B cell (primary cell): ENCODE measurements around the gene UBE2G2. TPM values are rescaled to one million over a fixed set of nuclear protein-coding genes. Genes with fewer than 3 reads are reported as not detected.

Source experiments
- ATAC-seq: fragments of 200-7000 bp; cut with Tn5 transposase; one replicate; pipeline ENCODE4 v1.10.0; 2021; ENCODE audit warnings: low read depth, mild to moderate bottlenecking, moderate number of reproducible peaks, moderate library complexity
- CTCF ChIA-PET: fragments of 350-600 bp; sonication (Branson Sonifier 250); formaldehyde crosslinking; loops from one replicate; lab custom pipeline; 2021; ENCODE audit warnings: antibody characterized with exemption, inconsistent platforms; lab: Charles Lee
- POLR2A ChIA-PET: fragments of 350-600 bp; sonication (Branson Sonifier 250); formaldehyde crosslinking; loops from one replicate; lab custom pipeline; 2021; ENCODE audit warnings: antibody characterized with exemption; lab: Charles Lee
- DNase-seq: peaks from one replicate; pipeline ENCODE4 v3.0.0; 2013
- H2AFZ ChIP-seq: 2 replicates; pipeline ENCODE4 v1.6.1; 2012; ENCODE audit warnings: mild to moderate bottlenecking, low read depth, low read length; ENCODE audit not compliant: insufficient read depth, poor library complexity, severe bottlenecking
- H3K27ac ChIP-seq, 2 donors: 1 replicate in 1 of 2; 2 replicates in 1 of 2; pipeline ENCODE4 v1.5.1; 2012 to 2013; ENCODE audit warnings: low read length in 2 of 2, mild to moderate bottlenecking in 2 of 2, moderate library complexity in 1 of 2
- H3K27me3 ChIP-seq, 4 experiments: fragments of 200-600 bp in 1 of 4; sonication (generic) in 1 of 4; replicated peaks in 1 of 4; 1 replicate in 2 of 4; 2 replicates in 2 of 4; pipeline versions ENCODE4 v1.6.1 to v1.7.0; 2013 to 2016; ENCODE audit warnings: low read length in 3 of 4, mild to moderate bottlenecking in 2 of 4, mixed read lengths in 1 of 4, moderate library complexity in 1 of 4; ENCODE audit not compliant: insufficient read depth in 4 of 4, control insufficient read depth in 3 of 4; ENCODE audit errors: control extremely low read depth in 1 of 4
- H3K36me3 ChIP-seq, 2 experiments: replicated peaks in 1 of 2; 1 replicate in 1 of 2; 2 replicates in 1 of 2; pipeline versions ENCODE4 v1.6.1 to v1.7.1; 2013; ENCODE audit warnings: low read length in 1 of 2; ENCODE audit not compliant: insufficient read depth in 2 of 2, control insufficient read depth in 1 of 2; ENCODE audit errors: control extremely low read depth in 1 of 2, extremely low read depth in 1 of 2
- H3K4me1 ChIP-seq, 2 donors: fragments of 200-600 bp in 1 of 2; sonication (generic) in 1 of 2; 1 replicate in 1 of 2; 2 replicates in 1 of 2; pipeline versions ENCODE4 v1.5.1 to v1.6.1; 2013 to 2017; ENCODE audit warnings: low read length in 2 of 2; ENCODE audit not compliant: control insufficient read depth in 2 of 2, insufficient read depth in 2 of 2
- H3K4me2 ChIP-seq: replicated peaks from 2 replicates; pipeline ENCODE3; 2012; ENCODE audit warnings: mild to moderate bottlenecking, low read depth, low read length; ENCODE audit not compliant: poor library complexity, severe bottlenecking
- H3K4me3 ChIP-seq, 5 experiments: fragments of 200-600 bp in 1 of 5; sonication (generic) in 1 of 5; 1 replicate in 3 of 5; 2 replicates in 2 of 5; pipeline versions ENCODE4 v1.5.1 to v1.7.0; 2011 to 2016; ENCODE audit warnings: low read length in 4 of 5, mild to moderate bottlenecking in 4 of 5, low read depth in 2 of 5, control low read depth in 1 of 5, moderate library complexity in 1 of 5; ENCODE audit not compliant: insufficient read depth in 1 of 5; ENCODE audit errors: control extremely low read depth in 1 of 5, extremely low read depth in 1 of 5
- H3K79me2 ChIP-seq: fragments of 200-600 bp; sonication (generic); one replicate; pipeline ENCODE4 v1.6.0; 2016; ENCODE audit warnings: low read length; ENCODE audit not compliant: control insufficient read depth, insufficient read depth
- H3K9ac ChIP-seq: fragments of 200-600 bp; sonication (generic); 2 replicates; pipeline ENCODE4 v1.6.1; 2017; ENCODE audit warnings: mild to moderate bottlenecking, low read length, moderate library complexity
- H3K9me3 ChIP-seq, 3 donors: one replicate each; pipeline versions ENCODE4 v1.6.1 to v1.7.1; 2013; ENCODE audit warnings: low read length in 2 of 3; ENCODE audit not compliant: control insufficient read depth in 2 of 3, insufficient read depth in 1 of 3; ENCODE audit errors: control extremely low read depth in 1 of 3
- H4K20me1 ChIP-seq: 2 replicates; pipeline ENCODE4 v1.6.0; 2012; ENCODE audit warnings: mild to moderate bottlenecking, low read length; ENCODE audit not compliant: insufficient read depth, control insufficient read depth, poor library complexity, severe bottlenecking
- H3K27ac Mint-ChIP-seq: one replicate; pipeline ENCODE4 v1.8.0; 2021; ENCODE audit warnings: mixed read lengths
- H3K27me3 Mint-ChIP-seq: one replicate; pipeline ENCODE4 v1.8.0; 2021; ENCODE audit warnings: mixed read lengths
- H3K4me1 Mint-ChIP-seq: one replicate; pipeline ENCODE4 v1.8.0; 2021; ENCODE audit warnings: mixed read lengths
- H3K4me3 Mint-ChIP-seq: one replicate; pipeline ENCODE4 v1.8.0; 2021; ENCODE audit warnings: mixed read lengths
- H3K9me3 Mint-ChIP-seq: one replicate; pipeline ENCODE4 v1.8.0; 2022; ENCODE audit warnings: mixed read lengths; ENCODE audit not compliant: insufficient read depth
- EZH2 ChIP-seq: IDR thresholded peaks from 2 replicates; pipeline ENCODE4 v1.6.1; 2012; ENCODE audit warnings: borderline replicate concordance, low read depth, mild to moderate bottlenecking, moderate library complexity, low read length; ENCODE audit not compliant: insufficient read depth, poor library complexity, severe bottlenecking
- WGBS: methylation state at CpG from one replicate; pipeline ENCODE4 v1.1.5; 2013; ENCODE audit warnings: missing lambda C conversion rate; ENCODE audit not compliant: insufficient coverage; 5-methylcytosine and 5-hydroxymethylcytosine counted together
- intact Hi-C: fragments of 100-400 bp; cut with micrococcal nuclease; formaldehyde crosslinking; loops from one replicate; pipeline ENCODE4 v1.10.0; 2022
- polyA plus RNA-seq: library from polyadenylated mRNA; depleted of rRNA; stranded (reverse); fragments of >200 nt; gene quantifications from 2 replicates; pipeline ENCODE4 v1.2.3, GENCODE V29; 2012
- total RNA-seq, 2 donors: library from RNA; stranded (reverse); fragments of 120-200 nt in 1 of 2; gene quantifications; 1 replicate in 1 of 2; 2 replicates in 1 of 2; pipeline versions ENCODE4 v1.2.3 to v1.2.4, GENCODE V29; 2013 to 2022
- TF ChIP-seq, protein P1 (sequence below): fragments of 200-600 bp; IDR thresholded peaks from one replicate; pipeline ENCODE4 v1.8.0; 2022; ENCODE audit warnings: antibody characterized with exemption, mild to moderate bottlenecking

Gene UBE2G2
- total and polyA plus RNA-seq, 2 donors (not counting 1 experiment from before 2014, with no cell fraction given) = 96.4 to 109 TPM

DNA sequence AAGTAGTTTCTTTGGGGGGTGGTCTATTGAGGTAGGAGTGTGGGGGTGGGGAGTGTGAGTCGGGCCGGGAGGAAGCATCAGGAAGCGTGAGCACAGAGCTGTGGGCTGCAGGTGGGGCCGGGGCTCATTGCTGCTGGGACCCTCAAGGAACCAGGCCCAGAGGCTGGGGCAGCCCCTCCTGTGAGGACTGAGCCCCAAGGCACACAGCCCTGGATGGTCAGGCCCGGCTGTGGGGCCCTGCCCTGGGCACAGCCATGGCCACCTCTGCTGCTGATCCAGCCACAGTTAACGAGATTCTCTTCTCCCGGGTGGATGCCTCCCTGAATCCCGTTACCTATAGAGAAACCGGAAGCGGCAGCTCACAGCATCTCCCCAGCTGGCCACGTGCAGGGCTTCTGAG is 39.2 kb upstream of the UBE2G2 start:
- Histone ChIP-seq H4K20me1 (no peaks in the 10 kb centered on the region), H3K4me3 (no peak overlapping the region), H3K9ac (no peak overlapping the region), H3K27me3 (peaks cover 0 to 20% (median 2%) of the 10 kb centered on the region in 4 experiments), H3K4me2 (no peak overlapping the region), H3K4me1 (peaks cover 6% of the 10 kb centered on the region in 2 donors), H3K79me2 (no peaks in the 10 kb centered on the region), H3K36me3 (no peaks in the 10 kb centered on the region), H3K27ac (no peak overlapping the region), H3K9me3 (no peaks in the 10 kb centered on the region), H2AFZ (no peak overlapping the region)
- ChIA-PET CTCF (no interaction called here), POLR2A (no interaction called here)
- no peak for DNase-seq
- Mint-ChIP-seq H3K9me3 (no peaks in the 10 kb centered on the region), H3K4me3 (no peak overlapping the region), H3K27me3 (peaks cover 34% of the 10 kb centered on the region), H3K27ac (no peak overlapping the region), H3K4me1 (peaks cover 7% of the 10 kb centered on the region)
- intact Hi-C loops = no loop called here
- TF ChIP-seq EZH2 = no peak
- TF ChIP-seq, protein P1, sequence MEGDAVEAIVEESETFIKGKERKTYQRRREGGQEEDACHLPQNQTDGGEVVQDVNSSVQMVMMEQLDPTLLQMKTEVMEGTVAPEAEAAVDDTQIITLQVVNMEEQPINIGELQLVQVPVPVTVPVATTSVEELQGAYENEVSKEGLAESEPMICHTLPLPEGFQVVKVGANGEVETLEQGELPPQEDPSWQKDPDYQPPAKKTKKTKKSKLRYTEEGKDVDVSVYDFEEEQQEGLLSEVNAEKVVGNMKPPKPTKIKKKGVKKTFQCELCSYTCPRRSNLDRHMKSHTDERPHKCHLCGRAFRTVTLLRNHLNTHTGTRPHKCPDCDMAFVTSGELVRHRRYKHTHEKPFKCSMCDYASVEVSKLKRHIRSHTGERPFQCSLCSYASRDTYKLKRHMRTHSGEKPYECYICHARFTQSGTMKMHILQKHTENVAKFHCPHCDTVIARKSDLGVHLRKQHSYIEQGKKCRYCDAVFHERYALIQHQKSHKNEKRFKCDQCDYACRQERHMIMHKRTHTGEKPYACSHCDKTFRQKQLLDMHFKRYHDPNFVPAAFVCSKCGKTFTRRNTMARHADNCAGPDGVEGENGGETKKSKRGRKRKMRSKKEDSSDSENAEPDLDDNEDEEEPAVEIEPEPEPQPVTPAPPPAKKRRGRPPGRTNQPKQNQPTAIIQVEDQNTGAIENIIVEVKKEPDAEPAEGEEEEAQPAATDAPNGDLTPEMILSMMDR = no peak
- no peak for ATAC-seq
- 84% methylated on average over 7 of the region's 11 CpGs for WGBS

DNA sequence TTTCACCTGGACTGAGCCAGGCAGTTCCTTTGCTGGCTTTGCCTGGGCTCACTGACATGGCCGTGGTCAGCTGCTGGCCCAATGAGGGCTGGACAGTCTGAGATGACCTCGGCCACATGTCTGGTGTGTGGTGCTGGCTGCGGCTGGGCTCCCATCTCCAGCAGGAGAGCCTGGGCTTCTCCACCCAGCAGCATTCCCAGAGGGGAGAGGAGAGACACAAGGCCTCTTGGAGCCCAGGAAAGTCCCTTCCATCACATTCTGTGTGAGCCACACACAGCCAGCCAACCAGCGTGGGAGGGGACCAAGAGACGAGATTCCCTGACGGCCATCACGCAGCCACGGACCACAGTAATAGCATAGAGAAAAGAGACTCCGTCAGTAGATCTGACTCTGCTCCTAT is 37.3 kb upstream of the UBE2G2 start:
- Histone ChIP-seq H3K9ac (no peak overlapping the region), H3K4me3 (no peak overlapping the region), H2AFZ (no peak overlapping the region), H4K20me1 (no peaks in the 10 kb centered on the region), H3K27me3 (peaks cover 0 to 14% (median 0%) of the 10 kb centered on the region in 4 experiments), H3K9me3 (no peaks in the 10 kb centered on the region), H3K79me2 (no peaks in the 10 kb centered on the region), H3K4me2 (no peak overlapping the region), H3K4me1 (no peaks in the 10 kb centered on the region), H3K36me3 (no peaks in the 10 kb centered on the region), H3K27ac (no peak overlapping the region)
- ATAC-seq = no peak
- H3K27ac Mint-ChIP-seq = no peak overlapping the region
- POLR2A ChIA-PET = no interaction called here
- WGBS = 94% methylated on average over 9 of the region's 9 CpGs
- intact Hi-C loops = no loop called here
- CTCF ChIA-PET = no interaction called here
- TF ChIP-seq EZH2 = no peak
- TF ChIP-seq, protein P1 = no peak
- no peaks in the 10 kb centered on the region for H3K4me1 Mint-ChIP-seq
- peaks cover 28% of the 10 kb centered on the region for H3K27me3 Mint-ChIP-seq
- DNase-seq = no peak
- no peak overlapping the region for H3K4me3 Mint-ChIP-seq
- no peaks in the 10 kb centered on the region for H3K9me3 Mint-ChIP-seq
